ENCODE results near the gene BORCS8. TPM values are rescaled to one million over a fixed set of nuclear protein-coding genes. Genes with fewer than 3 reads are reported as not detected.
A peak's percentile ranks its signal among the peaks of the same experiment; 100 is the strongest.
"Not testable (repeated sequence)": the region's sequence is repeated elsewhere in the genome, so short reads cannot be mapped to it uniquely, and the experiment has no call there.

BORCS8 gene
- total and polyA plus RNA-seq, 2 experiments from 2014 or later = 9.7 to 23.1 TPM

DNA sequence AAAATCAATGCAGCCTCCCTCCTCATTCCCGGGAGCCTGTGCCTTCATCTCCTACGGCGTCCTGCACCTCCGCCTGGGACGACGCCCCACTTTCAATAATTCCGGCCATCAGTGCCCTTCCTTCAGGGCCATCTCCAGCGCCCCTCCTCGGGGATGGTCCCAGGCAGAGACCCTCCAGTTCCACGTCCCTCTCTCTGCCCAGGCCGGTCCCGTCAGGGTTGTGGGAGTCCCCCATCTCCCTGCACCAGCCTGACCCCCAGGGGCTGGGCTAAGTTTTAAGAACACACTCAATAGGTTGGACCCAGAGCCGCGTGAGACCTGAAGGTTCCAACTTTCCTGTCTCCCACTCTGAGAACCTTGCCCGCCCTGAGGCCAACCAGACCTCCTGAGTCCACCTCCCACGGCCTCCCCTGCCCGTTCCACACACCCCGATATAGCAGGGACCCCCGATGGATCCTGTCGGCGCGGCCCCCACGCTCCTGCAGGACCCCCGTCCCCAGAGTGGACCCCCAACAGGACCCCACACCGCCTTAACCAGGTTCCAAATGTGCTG, 54.3 kb downstream of the BORCS8 start:
- H3K4me1 ChIP-seq (ENCODE audit: insufficient read depth) = no peaks in the 10 kb centered on the region
- H3K9me2 ChIP-seq (ENCODE audit: insufficient read depth) = no peaks in the 10 kb centered on the region
- H3K79me2 ChIP-seq (ENCODE audit: insufficient read depth) = 0 out of 2 replicates have a peak, but pooled peaks cover 7% of the 10 kb centered on the region
- H2AFZ ChIP-seq = peak overlapping the region; percentile 91
- peak overlapping the region; percentile 88 for H3K9ac ChIP-seq
- 0 out of 2 replicates have a peak, but pooled peaks cover 4% of the 10 kb centered on the region for H3F3A ChIP-seq (ENCODE audit: insufficient read depth)
- in situ Hi-C loops (cut with MboI) = no loop called here
- peak overlapping the region; percentile 90 for H3K4me2 ChIP-seq (ENCODE audit: unreplicated experiment)
- WGBS, 2 experiments (ENCODE audit: low coverage in 1 of 2, low lambda C conversion rate in 2 of 2, missing lambda C conversion rate in 2 of 2) = 3% methylated on average over 25 of the region's 25 CpGs
- no peaks in the 10 kb centered on the region for H4K20me1 ChIP-seq (ENCODE audit: insufficient read depth)
- H3K27ac ChIP-seq = no peak overlapping the region
- H3K4me3 ChIP-seq = peak overlapping the region; percentile 91
- TF ChIP-seq EZH2 (IDR thresholded peaks at IDR 0.05; ENCODE audit: insufficient read depth, poor library complexity, severe bottlenecking) (no peak), EZH2phosphoT487 (IDR thresholded peaks at IDR 0.05; ENCODE audit: insufficient read depth, low read depth) (no peak)
- peak; percentile 61 for DNase-seq
- H3K27me3 ChIP-seq (replicated peaks; ENCODE audit: insufficient read depth) = no peaks in the 10 kb centered on the region
- no peaks in the 10 kb centered on the region for H3K36me3 ChIP-seq (ENCODE audit: low read depth)
- no peaks in the 10 kb centered on the region for H3K9me3 ChIP-seq (ENCODE audit: low read depth)

DNA sequence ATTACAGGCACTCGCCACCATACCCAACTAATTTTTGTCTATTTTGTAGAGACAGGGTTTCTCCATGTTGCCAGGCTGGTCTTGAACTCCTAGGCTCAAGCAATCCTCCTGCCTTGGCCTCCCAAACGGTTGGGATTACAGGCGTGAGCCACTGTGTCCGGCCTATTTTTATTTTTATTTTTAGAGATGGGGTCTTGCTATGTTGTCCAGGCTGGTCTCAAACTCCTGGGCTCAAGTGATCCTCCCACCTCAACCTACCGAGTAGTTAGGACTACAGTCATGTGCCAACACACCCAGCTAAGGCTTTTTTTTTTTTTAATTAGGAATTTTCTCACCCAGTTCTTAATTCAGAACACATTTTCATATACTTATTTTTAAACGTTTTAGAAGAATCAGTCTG, 56.2 kb downstream of the BORCS8 start:
- 72 to 79% methylated on average over 6 of the region's 6 CpGs for WGBS, 2 experiments (ENCODE audit: low coverage in 1 of 2, low lambda C conversion rate in 2 of 2, missing lambda C conversion rate in 2 of 2)

DNA sequence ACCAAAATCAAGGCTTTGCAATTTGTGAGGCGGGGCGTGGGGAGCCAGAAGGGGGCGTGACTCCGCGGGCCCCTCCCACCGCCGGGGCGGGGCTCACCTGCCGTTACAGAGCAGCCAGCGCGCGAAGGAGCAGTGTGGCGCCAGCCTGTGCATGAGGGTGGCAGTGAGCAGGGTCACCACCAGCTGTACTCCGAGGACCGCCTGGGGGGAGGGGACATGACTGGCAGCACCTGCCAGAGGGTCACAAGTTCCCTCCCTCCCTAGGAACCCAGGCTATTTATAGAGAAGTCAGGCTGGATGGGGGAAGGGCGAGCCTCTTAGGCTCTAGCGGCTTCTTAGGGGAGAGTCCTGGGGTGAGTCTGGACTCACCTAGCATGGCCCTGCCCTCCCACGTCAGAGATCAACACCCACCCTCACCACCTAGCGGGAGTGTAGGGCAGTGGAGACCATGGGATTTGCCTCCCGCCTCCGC, 57.2 kb downstream of the BORCS8 start:
- 25 to 29% methylated on average over 20 to 21 of the region's 21 CpGs for WGBS, 2 experiments (ENCODE audit: low coverage in 1 of 2, low lambda C conversion rate in 2 of 2, missing lambda C conversion rate in 2 of 2)
- Histone ChIP-seq H3K4me3 (no peak overlapping the region), H3K9me3 (ENCODE audit: low read depth) (no peaks in the 10 kb centered on the region), H2AFZ (no peak overlapping the region), H3K79me2 (ENCODE audit: insufficient read depth) (0 out of 2 replicates have a peak, but pooled peaks cover 7% of the 10 kb centered on the region), H3K27me3 (replicated peaks; ENCODE audit: insufficient read depth) (no peaks in the 10 kb centered on the region), H3K9ac (no peak overlapping the region), H3K9me2 (ENCODE audit: insufficient read depth) (no peaks in the 10 kb centered on the region), H4K20me1 (ENCODE audit: insufficient read depth) (no peaks in the 10 kb centered on the region), H3K36me3 (ENCODE audit: low read depth) (no peaks in the 10 kb centered on the region), H3K4me1 (ENCODE audit: insufficient read depth) (no peaks in the 10 kb centered on the region), H3K27ac (no peak overlapping the region), H3K4me2 (ENCODE audit: unreplicated experiment) (no peak overlapping the region), H3F3A (ENCODE audit: insufficient read depth) (0 out of 2 replicates have a peak, but pooled peaks cover 4% of the 10 kb centered on the region)
- no peak for DNase-seq
- no peak for TF ChIP-seq EZH2 (IDR thresholded peaks at IDR 0.05; ENCODE audit: insufficient read depth, poor library complexity, severe bottlenecking)
- in situ Hi-C loops (cut with MboI) = no loop called here

More for the DNA sequence above, 56.2 kb downstream of the BORCS8 start:
- H3F3A ChIP-seq (ENCODE audit: insufficient read depth); DNase-seq; H2AFZ ChIP-seq; H3K9me2 ChIP-seq (ENCODE audit: insufficient read depth); H3K27me3 ChIP-seq (replicated peaks; ENCODE audit: insufficient read depth); H3K4me2 ChIP-seq (ENCODE audit: unreplicated experiment); in situ Hi-C loops (cut with MboI); H3K9ac ChIP-seq; H4K20me1 ChIP-seq (ENCODE audit: insufficient read depth); H3K4me1 ChIP-seq (ENCODE audit: insufficient read depth); H3K79me2 ChIP-seq (ENCODE audit: insufficient read depth); H3K27ac ChIP-seq; H3K4me3 ChIP-seq; H3K36me3 ChIP-seq (ENCODE audit: low read depth); H3K9me3 ChIP-seq (ENCODE audit: low read depth): not testable (repeated sequence)

DNA sequence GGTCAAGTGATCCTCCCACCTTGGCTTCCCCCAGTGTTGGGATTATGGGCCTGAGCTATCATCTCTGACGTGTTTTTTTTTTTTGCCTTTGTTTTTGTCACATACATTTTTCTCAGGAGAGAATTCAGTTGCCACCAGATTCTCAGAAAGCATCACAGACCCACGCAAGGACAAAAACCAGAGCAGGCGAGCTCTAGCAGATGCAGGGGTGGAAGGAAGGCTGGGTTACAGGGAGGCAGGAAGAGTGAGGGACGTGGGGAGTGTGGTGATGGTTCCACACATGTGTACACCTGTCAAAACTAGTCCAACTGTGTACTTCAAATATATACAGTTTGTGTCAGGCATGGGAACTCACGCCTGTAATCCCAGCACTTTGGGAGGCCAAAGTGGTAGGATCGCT, 58.0 kb downstream of the BORCS8 start:
- no peaks in the 10 kb centered on the region for H3K9me2 ChIP-seq (ENCODE audit: insufficient read depth)
- H3K79me2 ChIP-seq (ENCODE audit: insufficient read depth) = 0 out of 2 replicates have a peak, but pooled peaks cover 7% of the 10 kb centered on the region
- no peak overlapping the region for H2AFZ ChIP-seq
- in situ Hi-C loops (cut with MboI) = no loop called here
- DNase-seq = no peak
- no peak overlapping the region for H3K27ac ChIP-seq
- no peak for TF ChIP-seq EZH2 (IDR thresholded peaks at IDR 0.05; ENCODE audit: insufficient read depth, poor library complexity, severe bottlenecking)
- no peak for TF ChIP-seq EZH2phosphoT487 (IDR thresholded peaks at IDR 0.05; ENCODE audit: insufficient read depth, low read depth)
- H4K20me1 ChIP-seq (ENCODE audit: insufficient read depth) = no peaks in the 10 kb centered on the region
- 0 out of 2 replicates have a peak, but pooled peaks cover 4% of the 10 kb centered on the region for H3F3A ChIP-seq (ENCODE audit: insufficient read depth)
- no peak overlapping the region for H3K9ac ChIP-seq
- no peaks in the 10 kb centered on the region for H3K36me3 ChIP-seq (ENCODE audit: low read depth)
- H3K4me3 ChIP-seq = no peak overlapping the region
- whole genome bisulfite sequencing, 2 experiments (ENCODE audit: low coverage in 1 of 2, low lambda C conversion rate in 2 of 2, missing lambda C conversion rate in 2 of 2) = 84 to 85% methylated on average over 6 of the region's 6 CpGs
- H3K4me2 ChIP-seq (ENCODE audit: unreplicated experiment) = no peak overlapping the region
- no peaks in the 10 kb centered on the region for H3K4me1 ChIP-seq (ENCODE audit: insufficient read depth)
- H3K9me3 ChIP-seq (ENCODE audit: low read depth) = no peaks in the 10 kb centered on the region
- no peaks in the 10 kb centered on the region for H3K27me3 ChIP-seq (replicated peaks; ENCODE audit: insufficient read depth)

DNA sequence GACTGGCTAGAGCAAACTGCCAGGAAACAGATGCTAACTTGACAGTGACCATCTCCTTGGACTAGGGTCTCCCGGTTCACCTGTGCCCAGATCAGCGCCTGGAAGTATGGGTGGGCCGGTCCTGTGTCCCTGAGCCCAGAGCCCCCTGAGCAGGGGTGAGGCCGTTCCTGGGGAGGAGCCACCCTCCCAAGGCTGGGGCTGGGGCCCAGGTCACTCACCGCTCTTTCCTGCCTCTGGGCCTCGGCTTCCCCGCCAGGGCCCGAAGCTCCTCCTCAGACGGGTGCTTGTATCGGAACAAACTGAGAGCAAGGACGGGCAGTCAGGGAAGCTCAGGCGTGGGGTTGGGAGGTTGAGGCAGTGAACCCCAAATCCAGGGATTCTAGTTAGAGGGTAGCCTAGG, 59.0 kb downstream of the BORCS8 start:
- Histone ChIP-seq H3K4me2 (ENCODE audit: unreplicated experiment) (no peak overlapping the region), H3K9me2 (ENCODE audit: insufficient read depth) (no peaks in the 10 kb centered on the region), H3K9me3 (ENCODE audit: low read depth) (no peaks in the 10 kb centered on the region), H4K20me1 (ENCODE audit: insufficient read depth) (no peaks in the 10 kb centered on the region), H3K9ac (no peak overlapping the region), H3K36me3 (ENCODE audit: low read depth) (no peaks in the 10 kb centered on the region), H3K4me1 (ENCODE audit: insufficient read depth) (no peaks in the 10 kb centered on the region), H3F3A (ENCODE audit: insufficient read depth) (no peaks in the 10 kb centered on the region), H3K27ac (no peak overlapping the region), H3K4me3 (no peak overlapping the region), H2AFZ (no peak overlapping the region), H3K79me2 (ENCODE audit: insufficient read depth) (0 out of 2 replicates have a peak, but pooled peaks cover 7% of the 10 kb centered on the region), H3K27me3 (replicated peaks; ENCODE audit: insufficient read depth) (no peaks in the 10 kb centered on the region)
- no peak for DNase-seq
- in situ Hi-C loops (cut with MboI) = no loop called here
- 85 to 89% methylated on average over 12 of the region's 12 CpGs for WGBS, 2 experiments (ENCODE audit: low coverage in 1 of 2, low lambda C conversion rate in 2 of 2, missing lambda C conversion rate in 2 of 2)
- TF ChIP-seq EZH2phosphoT487 (IDR thresholded peaks at IDR 0.05; ENCODE audit: insufficient read depth, low read depth) (no peak), EZH2 (IDR thresholded peaks at IDR 0.05; ENCODE audit: insufficient read depth, poor library complexity, severe bottlenecking) (no peak)

Measured in GM23248 (cell line).